Ectodermal cell (in vitro differentiated cells): ENCODE data around the gene FAN1. TPM values are rescaled to one million over a fixed set of nuclear protein-coding genes. Genes with fewer than 3 reads are reported as not detected.
A peak's percentile ranks its signal among the peaks of the same experiment; 100 is the strongest.
"Not testable (repeated sequence)": the region's sequence is repeated elsewhere in the genome, so short reads cannot be mapped to it uniquely, and the experiment has no call there.

Source experiments
- H3K27ac ChIP-seq: 2 replicates; pipeline ENCODE4 v1.7.0; 2013; ENCODE audit warnings: mild to moderate bottlenecking, low read depth, low read length; ENCODE audit not compliant: insufficient read depth, poor library complexity, severe bottlenecking
- H3K27me3 ChIP-seq: 2 replicates; pipeline ENCODE4 v1.7.0; 2013; ENCODE audit warnings: mild to moderate bottlenecking, low read length; ENCODE audit not compliant: insufficient read depth, control insufficient read depth, poor library complexity, severe bottlenecking
- H3K36me3 ChIP-seq: one replicate; pipeline ENCODE4 v1.7.0; 2013; ENCODE audit warnings: low read length; ENCODE audit not compliant: control insufficient read depth, insufficient read depth
- H3K4me1 ChIP-seq: one replicate; pipeline ENCODE4 v1.7.0; 2013; ENCODE audit warnings: low read length; ENCODE audit not compliant: control insufficient read depth, insufficient read depth
- H3K4me3 ChIP-seq: 2 replicates; pipeline ENCODE4 v1.7.0; 2013; ENCODE audit warnings: low read depth, low read length, control low read depth; ENCODE audit not compliant: insufficient read depth
- H3K9me3 ChIP-seq: 2 replicates; pipeline ENCODE4 v1.7.0; 2013; ENCODE audit warnings: mild to moderate bottlenecking, low read length, moderate library complexity; ENCODE audit not compliant: control insufficient read depth
- WGBS, 2 experiments: methylation state at CpG; one replicate each; pipeline ENCODE4 v1.1.7; 2013; ENCODE audit warnings: missing lambda C conversion rate in 2 of 2; 5-methylcytosine and 5-hydroxymethylcytosine counted together
- polyA plus RNA-seq, 4 experiments: library from polyadenylated mRNA; stranded (reverse); fragments of 50-300 nt; gene quantifications; one replicate each; pipeline ENCODE4 v1.2.3, GENCODE V29; 2013

Gene FAN1
- polyA plus RNA-seq (2013, experiment 1 of 4) = 37.3 TPM
- 38.8 TPM for polyA plus RNA-seq (2013, experiment 2 of 4)
- polyA plus RNA-seq (2013, experiment 3 of 4) = 28.9 TPM
- polyA plus RNA-seq (2013, experiment 4 of 4) = 31.0 TPM

GRCh38 chr15:30903497-30904187 is at the start of gene FAN1:
FAN1 (plus strand) TSS chr15:30903915; CDS start chr15:30904664, 749 bp downstream.
- peak within 1 kb of the TSS; percentile 73 for H3K27ac ChIP-seq
- no peaks in the 10 kb centered on the region for H3K9me3 ChIP-seq
- H3K36me3 ChIP-seq = no peaks in the 10 kb centered on the region
- 0 to 1% methylated on average over 65 of the region's 65 CpGs for WGBS, 2 experiments
- peak within 1 kb of the TSS; percentile 68 for H3K4me3 ChIP-seq
- no peaks in the 10 kb centered on the region for H3K4me1 ChIP-seq
- no peaks in the 10 kb centered on the region for H3K27me3 ChIP-seq

GRCh38 chr15:30859091-30859874 is 44.4 kb upstream of the FAN1 start:
- WGBS, 2 experiments = 30 to 38% methylated on average over 7 of the region's 7 CpGs
- H3K27me3 ChIP-seq = no peaks in the 10 kb centered on the region
- H3K27ac ChIP-seq = no peak overlapping the region
- no peaks in the 10 kb centered on the region for H3K4me1 ChIP-seq
- no peak overlapping the region for H3K4me3 ChIP-seq
- no peaks in the 10 kb centered on the region for H3K36me3 ChIP-seq
- no peaks in the 10 kb centered on the region for H3K9me3 ChIP-seq

- no peaks in the 10 kb centered on the region for H3K36me3 ChIP-seq
- H3K27ac ChIP-seq = no peak overlapping the region
- H3K4me1 ChIP-seq = no peaks in the 10 kb centered on the region
- H3K9me3 ChIP-seq = no peaks in the 10 kb centered on the region
- H3K4me3 ChIP-seq = no peak overlapping the region
- no peaks in the 10 kb centered on the region for H3K27me3 ChIP-seq
Observed at GRCh38 chr15:30865257-30865656, 38.5 kb upstream of the FAN1 start.

GRCh38 chr15:30870681-30871080 is 33.0 kb upstream of the FAN1 start:
- Histone ChIP-seq H3K27ac (no peak overlapping the region), H3K4me3 (no peak overlapping the region), H3K36me3 (no peaks in the 10 kb centered on the region), H3K4me1 (no peaks in the 10 kb centered on the region), H3K27me3 (no peaks in the 10 kb centered on the region), H3K9me3 (no peaks in the 10 kb centered on the region)
- WGBS, 2 experiments = 81 to 90% methylated on average over 1 of the region's 1 CpG

- H3K9me3 ChIP-seq = no peaks in the 10 kb centered on the region
- H3K36me3 ChIP-seq = no peaks in the 10 kb centered on the region
- H3K27me3 ChIP-seq = no peaks in the 10 kb centered on the region
- no peak overlapping the region for H3K27ac ChIP-seq
- 94 to 97% methylated on average over 1 of the region's 1 CpG for WGBS, 2 experiments
- no peaks in the 10 kb centered on the region for H3K4me1 ChIP-seq
- H3K4me3 ChIP-seq = no peak overlapping the region
Observed at GRCh38 chr15:30872341-30872748, 31.4 kb upstream of the FAN1 start.

GRCh38 chr15:30877070-30877469 is 26.6 kb upstream of the FAN1 start:
- Histone ChIP-seq H3K4me3 (no peak overlapping the region), H3K27ac (no peak overlapping the region), H3K9me3 (no peaks in the 10 kb centered on the region), H3K27me3 (no peaks in the 10 kb centered on the region), H3K4me1 (no peaks in the 10 kb centered on the region), H3K36me3 (no peaks in the 10 kb centered on the region)

GRCh38 chr15:30878515-30878914 is 25.2 kb upstream of the FAN1 start:
- 75 to 80% methylated on average over 1 of the region's 1 CpG for WGBS, 2 experiments
- no peak overlapping the region for H3K27ac ChIP-seq
- no peak overlapping the region for H3K4me3 ChIP-seq

GRCh38 chr15:30882849-30883433 is 20.8 kb upstream of the FAN1 start:
- 91 to 92% methylated on average over 22 of the region's 22 CpGs for WGBS, 2 experiments

More at GRCh38 chr15:30878515-30878914, 25.2 kb upstream of the FAN1 start:
- Histone ChIP-seq H3K36me3 (no peaks in the 10 kb centered on the region), H3K4me1 (no peaks in the 10 kb centered on the region), H3K9me3 (no peaks in the 10 kb centered on the region), H3K27me3 (no peaks in the 10 kb centered on the region)

GRCh38 chr15:30883666-30884065 is 20.0 kb upstream of the FAN1 start:
- H3K4me3 ChIP-seq, H3K27ac ChIP-seq, H3K9me3 ChIP-seq, H3K36me3 ChIP-seq, H3K4me1 ChIP-seq, H3K27me3 ChIP-seq: not testable (repeated sequence)
- 92% methylated on average over 15 to 16 of the region's 17 CpGs for whole genome bisulfite sequencing, 2 experiments

More at GRCh38 chr15:30882849-30883433, 20.8 kb upstream of the FAN1 start:
- no peak overlapping the region for H3K27ac ChIP-seq
- H3K36me3 ChIP-seq = no peaks in the 10 kb centered on the region
- no peaks in the 10 kb centered on the region for H3K4me1 ChIP-seq
- H3K9me3 ChIP-seq = no peaks in the 10 kb centered on the region
- H3K27me3 ChIP-seq = no peaks in the 10 kb centered on the region
- H3K4me3 ChIP-seq = no peak overlapping the region

GRCh38 chr15:30885814-30886213 is 17.9 kb upstream of the FAN1 start:
- 75 to 77% methylated on average over 1 of the region's 1 CpG for whole genome bisulfite sequencing, 2 experiments
- H3K4me3 ChIP-seq = no peak overlapping the region

More at GRCh38 chr15:30885814-30886213, 17.9 kb upstream of the FAN1 start:
- Histone ChIP-seq H3K4me1 (no peaks in the 10 kb centered on the region), H3K36me3 (no peaks in the 10 kb centered on the region), H3K27ac (no peak overlapping the region), H3K9me3 (no peaks in the 10 kb centered on the region), H3K27me3 (no peaks in the 10 kb centered on the region)
